ENCODE data around the gene BBC3.
A peak's percentile ranks its signal among the peaks of the same experiment; 100 is the strongest.
"Not testable (repeated sequence)": the region's sequence is repeated elsewhere in the genome, so short reads cannot be mapped to it uniquely, and the experiment has no call there.

Gene BBC3

GRCh38 chr19:47230921-47231214 is at the start of gene BBC3:
BBC3 (minus strand) TSS chr19:47231199; CDS start chr19:47228431, 2,768 bp downstream.
- no peak for DNase-seq

GRCh38 chr19:47280183-47280797 is 49.3 kb upstream of the BBC3 start:
- peak; percentile 60 for DNase-seq

GRCh38 chr19:47276513-47276912 is 45.5 kb upstream of the BBC3 start:
- not testable (repeated sequence) for DNase-seq

- no peak for DNase-seq
These were observed 44.9 kb upstream of the BBC3 start for GRCh38 chr19:47275791-47276461.

GRCh38 chr19:47274891-47275761 is 44.1 kb upstream of the BBC3 start:
- no peak for DNase-seq

- peak; percentile 100 for DNase-seq
These were observed 43.3 kb upstream of the BBC3 start, which contains the start of gene INAFM1 for GRCh38 chr19:47274071-47274890. INAFM1 (plus strand) TSS chr19:47274885; CDS start chr19:47274920, 35 bp downstream.

GRCh38 chr19:47273313-47274070 is 42.5 kb upstream of the BBC3 start:
- DNase-seq: peak; percentile 90

GRCh38 chr19:47272448-47273312 is 41.7 kb upstream of the BBC3 start:
- DNase-seq: no peak

GRCh38 chr19:47271949-47272348 is 41.0 kb upstream of the BBC3 start:
- no peak for DNase-seq

GRCh38 chr19:47270408-47270807 is 39.4 kb upstream of the BBC3 start:
- DNase-seq: no peak

- no peak for DNase-seq
These were observed 38.6 kb upstream of the BBC3 start for GRCh38 chr19:47269596-47269995.

GRCh38 chr19:47268028-47268427 is 37.0 kb upstream of the BBC3 start:
- DNase-seq: no peak

- DNase-seq: no peak
These were observed 36.4 kb upstream of the BBC3 start for GRCh38 chr19:47267350-47267759.

GRCh38 chr19:47266401-47266941 is 35.5 kb upstream of the BBC3 start:
- DNase-seq: no peak

GRCh38 chr19:47264629-47265028 is 33.6 kb upstream of the BBC3 start:
- no peak for DNase-seq

GRCh38 chr19:47261946-47262793 is 31.2 kb upstream of the BBC3 start:
- DNase-seq: not testable (repeated sequence)

- no peak for DNase-seq
These were observed 29.5 kb upstream of the BBC3 start for GRCh38 chr19:47260476-47260875.

GRCh38 chr19:47258895-47259555 is 28.0 kb upstream of the BBC3 start:
- no peak for DNase-seq

GRCh38 chr19:47258434-47258833 is 27.4 kb upstream of the BBC3 start:
- no peak for DNase-seq

Measured in activated T-cell treated with anti-CD3 and anti-CD28 coated beads, Interleukin-2, amount 50 U/mL, for 1 hour (primary cell).